ENCODE measurements around the gene SNX5.

DNA sequence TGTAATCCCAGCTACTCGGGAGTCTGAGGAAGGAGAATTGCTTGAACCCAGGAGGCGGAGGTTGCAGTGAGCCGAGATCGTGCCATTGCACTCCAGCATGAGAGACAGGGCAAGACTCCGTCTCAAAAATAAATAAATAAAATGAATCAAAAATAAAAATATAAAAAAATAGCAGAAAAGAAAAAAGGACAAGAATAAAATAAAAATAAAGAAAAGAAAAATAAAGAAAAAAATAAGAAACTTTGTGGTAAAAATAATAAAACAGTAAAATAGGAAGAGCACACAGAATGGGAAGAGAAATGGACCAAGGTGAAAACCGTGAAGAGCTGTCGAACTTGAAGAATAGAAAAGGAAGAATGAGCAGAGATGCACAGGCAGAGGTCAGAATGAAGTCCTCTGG lies 63.0 kb downstream of the SNX5 start:
- TF ChIP-seq, protein P1, sequence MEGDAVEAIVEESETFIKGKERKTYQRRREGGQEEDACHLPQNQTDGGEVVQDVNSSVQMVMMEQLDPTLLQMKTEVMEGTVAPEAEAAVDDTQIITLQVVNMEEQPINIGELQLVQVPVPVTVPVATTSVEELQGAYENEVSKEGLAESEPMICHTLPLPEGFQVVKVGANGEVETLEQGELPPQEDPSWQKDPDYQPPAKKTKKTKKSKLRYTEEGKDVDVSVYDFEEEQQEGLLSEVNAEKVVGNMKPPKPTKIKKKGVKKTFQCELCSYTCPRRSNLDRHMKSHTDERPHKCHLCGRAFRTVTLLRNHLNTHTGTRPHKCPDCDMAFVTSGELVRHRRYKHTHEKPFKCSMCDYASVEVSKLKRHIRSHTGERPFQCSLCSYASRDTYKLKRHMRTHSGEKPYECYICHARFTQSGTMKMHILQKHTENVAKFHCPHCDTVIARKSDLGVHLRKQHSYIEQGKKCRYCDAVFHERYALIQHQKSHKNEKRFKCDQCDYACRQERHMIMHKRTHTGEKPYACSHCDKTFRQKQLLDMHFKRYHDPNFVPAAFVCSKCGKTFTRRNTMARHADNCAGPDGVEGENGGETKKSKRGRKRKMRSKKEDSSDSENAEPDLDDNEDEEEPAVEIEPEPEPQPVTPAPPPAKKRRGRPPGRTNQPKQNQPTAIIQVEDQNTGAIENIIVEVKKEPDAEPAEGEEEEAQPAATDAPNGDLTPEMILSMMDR (conservative IDR thresholded peaks at IDR 0.05; ENCODE audit: low read depth, low read length) = no peak
- no peak for TF ChIP-seq EZH2 (IDR thresholded peaks at IDR 0.05; ENCODE audit: borderline replicate concordance, low read depth, low read length, poor library complexity, severe bottlenecking)
